Right atrium auricular region (tissue), 2 donors: ENCODE data around the gene MCUB. TPM values are rescaled to one million over a fixed set of nuclear protein-coding genes. Genes with fewer than 3 reads are reported as not detected.

Experiments
- DNase-seq: peaks from one replicate; pipeline ENCODE4 v3.0.0-alpha.2; 2019; ENCODE audit warnings: low spot score
- H3K27ac ChIP-seq, 2 donors: fragments of 200-600 bp; sonication (generic); 1 replicate in 1 of 2; 2 replicates in 1 of 2; pipeline ENCODE4 v1.5.1; 2016 to 2019
- H3K27me3 ChIP-seq, 2 donors: fragments of 200-600 bp; sonication (generic); one replicate each; pipeline versions ENCODE4 v1.5.1 to v1.6.0; 2017 to 2019
- H3K36me3 ChIP-seq: fragments of 200-600 bp; sonication (generic); one replicate; pipeline ENCODE4 v1.5.1; 2016
- H3K4me1 ChIP-seq, 2 donors: fragments of 200-600 bp; sonication (generic); one replicate each; pipeline versions ENCODE4 v1.5.1 to v1.6.0; 2017 to 2019
- H3K4me3 ChIP-seq, 2 donors: fragments of 200-600 bp; sonication (generic); 1 replicate in 1 of 2; 2 replicates in 1 of 2; pipeline ENCODE4 v1.5.1; 2017 to 2019; ENCODE audit warnings: mild to moderate bottlenecking in 1 of 2, moderate library complexity in 1 of 2
- H3K9me3 ChIP-seq, 2 donors: fragments of 200-600 bp; sonication (generic); one replicate each; pipeline ENCODE4 v1.5.1; 2019
- total RNA-seq, 2 donors: library from RNA; depleted of rRNA; stranded (reverse); fragments of >200 nt; gene quantifications; one replicate each; pipeline ENCODE4 v1.1.0, GENCODE V29; 2016
- TF ChIP-seq, protein P1 (sequence below), 2 donors: fragments of 200-600 bp; sonication (generic); IDR thresholded peaks; one replicate each; pipeline ENCODE4 v1.5.1; 2019; ENCODE audit warnings: antibody characterized with exemption in 2 of 2

The MCUB gene
- total RNA-seq, 2 donors from 2014 or later: 25.0 to 28.1 TPM

GRCh38 chr4:109640644-109641043, 80.6 kb downstream of the MCUB start:
- no peaks in the 10 kb centered on the region for H3K27me3 ChIP-seq
- H3K4me1 ChIP-seq: peaks cover 0 to 1% of the 10 kb centered on the region in 2 donors
- no peak overlapping the region for H3K27ac ChIP-seq
- no peaks in the 10 kb centered on the region for H3K36me3 ChIP-seq
- H3K9me3 ChIP-seq: peaks cover 0 to 4% of the 10 kb centered on the region in 2 donors
- TF ChIP-seq, protein P1, sequence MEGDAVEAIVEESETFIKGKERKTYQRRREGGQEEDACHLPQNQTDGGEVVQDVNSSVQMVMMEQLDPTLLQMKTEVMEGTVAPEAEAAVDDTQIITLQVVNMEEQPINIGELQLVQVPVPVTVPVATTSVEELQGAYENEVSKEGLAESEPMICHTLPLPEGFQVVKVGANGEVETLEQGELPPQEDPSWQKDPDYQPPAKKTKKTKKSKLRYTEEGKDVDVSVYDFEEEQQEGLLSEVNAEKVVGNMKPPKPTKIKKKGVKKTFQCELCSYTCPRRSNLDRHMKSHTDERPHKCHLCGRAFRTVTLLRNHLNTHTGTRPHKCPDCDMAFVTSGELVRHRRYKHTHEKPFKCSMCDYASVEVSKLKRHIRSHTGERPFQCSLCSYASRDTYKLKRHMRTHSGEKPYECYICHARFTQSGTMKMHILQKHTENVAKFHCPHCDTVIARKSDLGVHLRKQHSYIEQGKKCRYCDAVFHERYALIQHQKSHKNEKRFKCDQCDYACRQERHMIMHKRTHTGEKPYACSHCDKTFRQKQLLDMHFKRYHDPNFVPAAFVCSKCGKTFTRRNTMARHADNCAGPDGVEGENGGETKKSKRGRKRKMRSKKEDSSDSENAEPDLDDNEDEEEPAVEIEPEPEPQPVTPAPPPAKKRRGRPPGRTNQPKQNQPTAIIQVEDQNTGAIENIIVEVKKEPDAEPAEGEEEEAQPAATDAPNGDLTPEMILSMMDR (IDR thresholded peaks at IDR 0.05): no peak
- no peak for DNase-seq
- no peak overlapping the region for H3K4me3 ChIP-seq

DNA sequence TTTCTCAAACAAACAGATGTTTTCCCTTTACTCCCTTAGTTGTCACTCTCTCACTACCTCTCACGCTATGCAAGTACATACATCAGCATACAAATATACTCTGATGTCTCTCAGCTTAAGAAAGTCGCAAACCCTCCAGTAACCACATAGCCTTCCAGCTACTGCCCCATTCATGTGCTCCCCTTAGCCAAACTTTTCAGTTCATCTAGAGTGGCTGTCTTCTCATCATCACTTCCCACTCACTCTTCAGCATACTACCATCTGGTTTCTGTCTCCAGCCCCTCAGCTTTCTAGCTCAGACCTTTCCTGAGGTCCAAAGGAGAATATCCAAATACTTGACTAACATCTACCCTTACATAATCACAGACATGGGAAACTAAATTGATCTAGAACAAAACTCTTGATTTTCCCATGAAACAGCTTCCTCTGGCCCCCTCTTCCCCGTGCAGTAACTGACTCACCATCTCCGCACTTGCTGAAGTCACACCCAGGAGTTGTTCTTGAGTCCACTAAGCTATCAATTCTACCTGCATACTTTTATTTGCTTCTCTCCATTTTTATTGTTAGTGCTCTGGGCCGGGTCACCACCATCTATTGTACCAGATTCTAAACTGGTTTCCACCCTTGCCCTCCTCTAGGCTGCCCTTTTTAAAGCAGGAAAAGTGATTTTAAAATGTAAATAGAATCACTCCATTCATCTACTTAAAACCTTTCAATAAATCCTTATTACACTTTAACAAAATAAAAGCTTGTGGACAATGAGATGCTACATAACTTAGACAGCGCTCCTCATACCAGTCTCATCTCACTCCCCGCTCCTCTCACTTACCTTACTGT, 86.0 kb downstream of the MCUB start:
- no peaks in the 10 kb centered on the region for H3K36me3 ChIP-seq
- no peak overlapping the region for H3K4me3 ChIP-seq
- peaks cover 0 to 10% of the 10 kb centered on the region in 2 donors for H3K4me1 ChIP-seq
- no peaks in the 10 kb centered on the region for H3K27me3 ChIP-seq
- no peak overlapping the region for H3K27ac ChIP-seq
- H3K9me3 ChIP-seq: peaks cover 0 to 7% of the 10 kb centered on the region in 2 donors
- TF ChIP-seq, protein P1 (IDR thresholded peaks at IDR 0.05): no peak
- DNase-seq: no peak

DNA sequence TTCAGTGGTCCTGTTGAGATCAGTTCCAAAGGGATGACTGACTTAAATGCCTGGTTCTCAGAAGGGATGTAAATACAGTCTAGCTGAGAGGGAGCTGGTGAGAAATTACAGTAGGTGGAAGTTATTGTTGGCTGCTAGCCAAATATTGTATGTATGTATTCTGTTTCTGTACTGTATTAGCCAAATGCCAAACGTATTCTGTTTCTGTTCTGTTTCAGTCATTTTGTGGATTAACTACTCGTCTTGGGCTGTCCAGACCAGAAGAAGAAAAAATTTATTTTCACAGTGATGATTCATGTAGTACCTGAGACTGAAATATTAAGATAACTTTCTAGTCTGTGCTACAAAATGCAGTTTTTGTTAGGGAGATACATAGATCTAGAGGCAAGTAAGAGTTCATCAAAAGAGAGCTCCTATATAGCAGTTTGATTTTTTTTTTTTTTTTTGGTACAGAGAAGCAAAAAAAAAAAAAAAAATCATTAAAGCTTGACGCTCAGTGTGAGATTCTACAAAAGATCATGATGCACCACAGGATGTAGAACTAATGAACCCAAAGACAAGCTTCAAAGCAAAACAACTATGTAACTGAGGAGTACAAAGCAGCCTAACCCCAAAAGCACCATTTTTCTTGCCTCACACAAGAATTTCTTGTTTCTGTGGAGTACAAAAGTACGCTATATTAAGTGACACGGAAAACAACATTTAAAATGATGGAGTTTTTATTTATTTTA, 88.4 kb downstream of the MCUB start:
- TF ChIP-seq, protein P1 (IDR thresholded peaks at IDR 0.05): no peak
- Histone ChIP-seq H3K4me1 (peaks cover 0 to 10% of the 10 kb centered on the region in 2 donors), H3K9me3 (peaks cover 0 to 21% of the 10 kb centered on the region in 2 donors), H3K4me3 (no peak overlapping the region), H3K27ac (no peak overlapping the region), H3K36me3 (no peaks in the 10 kb centered on the region), H3K27me3 (no peaks in the 10 kb centered on the region)
- DNase-seq: no peak

- Histone ChIP-seq H3K4me1 (peaks cover 0 to 10% of the 10 kb centered on the region in 2 donors), H3K27ac (no peak overlapping the region), H3K4me3 (no peak overlapping the region), H3K27me3 (no peaks in the 10 kb centered on the region), H3K36me3 (no peaks in the 10 kb centered on the region), H3K9me3 (peaks cover 0 to 21% of the 10 kb centered on the region in 2 donors)
- TF ChIP-seq, protein P1 (IDR thresholded peaks at IDR 0.05): no peak
- no peak for DNase-seq
These were observed 89.0 kb downstream of the MCUB start for GRCh38 chr4:109648997-109649575.

DNA sequence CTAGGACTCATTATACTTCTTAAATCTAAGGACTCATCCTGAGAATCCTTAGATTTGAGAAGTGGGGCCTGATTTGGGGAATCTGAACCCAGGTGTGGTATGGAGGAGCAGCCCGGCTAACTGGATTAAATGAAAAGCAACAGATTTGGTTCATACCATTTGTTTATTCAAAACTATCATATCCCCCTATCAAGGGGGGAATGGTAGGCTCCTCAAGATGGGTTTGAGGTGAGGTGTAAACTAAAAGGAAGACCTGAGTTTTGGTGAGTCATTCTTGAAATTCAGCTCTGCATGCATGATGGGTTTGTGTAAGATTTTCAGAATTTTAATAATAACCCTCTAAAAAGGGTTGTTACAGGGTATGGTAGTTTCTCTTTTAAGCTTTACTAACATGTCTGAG, 89.8 kb downstream of the MCUB start:
- H3K27ac ChIP-seq: no peak overlapping the region

More for the DNA sequence above, 89.8 kb downstream of the MCUB start:
- TF ChIP-seq, protein P1 (IDR thresholded peaks at IDR 0.05): no peak
- Histone ChIP-seq H3K9me3 (peaks cover 0 to 21% of the 10 kb centered on the region in 2 donors), H3K4me3 (no peak overlapping the region), H3K36me3 (no peaks in the 10 kb centered on the region), H3K27me3 (no peaks in the 10 kb centered on the region), H3K4me1 (peaks cover 0 to 10% of the 10 kb centered on the region in 2 donors)
- no peak for DNase-seq
